Spleen (tissue), 7 donors: ENCODE results near the gene PLA2G12A.

Experiments
- POLR2A ChIP-seq, 3 donors: fragments of 450-650 bp; IDR thresholded peaks; one replicate each; pipeline ENCODE4 v1.5.1; 2017; ENCODE audit warnings: antibody characterized with exemption in 3 of 3, mild to moderate bottlenecking in 1 of 3
- TF ChIP-seq, protein P1 (sequence below), 11 experiments: fragments of 200-600 bp in 7 of 11; fragments of 450-650 bp in 4 of 11; sonication (generic) in 4 of 11; IDR thresholded peaks in 8 of 11; conservative IDR thresholded peaks in 3 of 11; 1 replicate in 7 of 11; 2 replicates in 4 of 11; pipeline versions ENCODE4 v1.4.0 to v1.8.0; 2016 to 2021; ENCODE audit warnings: antibody characterized with exemption in 11 of 11, inconsistent platforms in 4 of 11, mild to moderate bottlenecking in 1 of 11
- donor health status: DM: no; HTN: no; CAD: no; lungs with moderate emphysema.
- donor health status: DM: no; HTN: no; CAD: no.
- donor health status: DM: no; HTN: no; CAD: no.

DNA sequence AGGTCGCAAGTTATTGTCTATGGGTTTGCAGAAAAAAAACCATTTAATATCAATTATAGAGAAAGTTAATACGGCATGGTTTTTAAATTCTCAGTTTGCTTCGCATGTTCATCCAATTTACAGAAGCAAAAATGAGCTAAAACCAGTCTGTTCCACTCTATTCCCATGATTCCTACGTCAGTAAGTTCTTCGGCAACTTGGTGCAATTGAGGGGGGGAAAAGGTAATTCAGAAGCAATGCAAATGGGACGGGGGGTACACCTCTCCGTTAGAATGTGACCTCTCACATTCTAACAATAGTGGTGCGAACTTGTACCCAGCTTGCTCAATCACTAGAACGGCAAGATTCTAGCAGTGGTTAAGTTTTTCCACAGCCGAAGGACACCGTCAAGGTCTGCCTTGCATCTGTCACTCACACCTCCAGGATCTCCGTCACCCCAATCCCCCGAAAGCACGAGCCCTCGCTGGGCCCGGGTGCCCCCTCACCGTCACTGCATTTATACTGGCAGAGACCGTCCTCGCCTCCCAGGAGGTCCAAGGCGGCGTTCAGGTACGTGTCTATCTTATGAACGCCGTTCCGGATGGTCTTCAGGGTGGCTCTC, 653 bp downstream of the PLA2G12A start:
- no peak for TF ChIP-seq POLR2A (IDR thresholded peaks at IDR 0.05)
- TF ChIP-seq, protein P1, sequence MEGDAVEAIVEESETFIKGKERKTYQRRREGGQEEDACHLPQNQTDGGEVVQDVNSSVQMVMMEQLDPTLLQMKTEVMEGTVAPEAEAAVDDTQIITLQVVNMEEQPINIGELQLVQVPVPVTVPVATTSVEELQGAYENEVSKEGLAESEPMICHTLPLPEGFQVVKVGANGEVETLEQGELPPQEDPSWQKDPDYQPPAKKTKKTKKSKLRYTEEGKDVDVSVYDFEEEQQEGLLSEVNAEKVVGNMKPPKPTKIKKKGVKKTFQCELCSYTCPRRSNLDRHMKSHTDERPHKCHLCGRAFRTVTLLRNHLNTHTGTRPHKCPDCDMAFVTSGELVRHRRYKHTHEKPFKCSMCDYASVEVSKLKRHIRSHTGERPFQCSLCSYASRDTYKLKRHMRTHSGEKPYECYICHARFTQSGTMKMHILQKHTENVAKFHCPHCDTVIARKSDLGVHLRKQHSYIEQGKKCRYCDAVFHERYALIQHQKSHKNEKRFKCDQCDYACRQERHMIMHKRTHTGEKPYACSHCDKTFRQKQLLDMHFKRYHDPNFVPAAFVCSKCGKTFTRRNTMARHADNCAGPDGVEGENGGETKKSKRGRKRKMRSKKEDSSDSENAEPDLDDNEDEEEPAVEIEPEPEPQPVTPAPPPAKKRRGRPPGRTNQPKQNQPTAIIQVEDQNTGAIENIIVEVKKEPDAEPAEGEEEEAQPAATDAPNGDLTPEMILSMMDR (IDR thresholded peaks at IDR 0.05 in 8 of 11, conservative IDR thresholded peaks at IDR 0.05 in 3 of 11) = no peak
